Calu3 (cell line): ENCODE data around the gene USP2. TPM values are rescaled to one million over a fixed set of nuclear protein-coding genes. Genes with fewer than 3 reads are reported as not detected.

Experiments used
- BruUV-seq: library from RNA; stranded (reverse); fragments of 400-500 nt; replicated peaks from 2 replicates; lab custom pipeline; 2021; lab: Mats Ljungman, UMichigan
- CTCF ChIA-PET: fragments of 300-600 bp; sonication (Branson Sonifier 250); formaldehyde crosslinking; loops from one replicate; lab custom pipeline; 2022; ENCODE audit warnings: antibody characterized with exemption; lab: Charles Lee
- DNase-seq: peaks from one replicate; pipeline ENCODE4 v3.0.0; 2022
- H3K27ac Mint-ChIP-seq: one replicate; pipeline ENCODE4 v1.8.0; 2022; ENCODE audit warnings: mixed read lengths; ENCODE audit not compliant: unreplicated experiment
- H3K27me3 Mint-ChIP-seq: one replicate; pipeline ENCODE4 v1.8.0; 2022; ENCODE audit warnings: mixed read lengths; ENCODE audit not compliant: unreplicated experiment
- H3K36me3 Mint-ChIP-seq: one replicate; pipeline ENCODE4 v1.8.0; 2022; ENCODE audit warnings: mild to moderate bottlenecking, moderate library complexity, mixed read lengths; ENCODE audit not compliant: insufficient read depth, unreplicated experiment
- H3K4me1 Mint-ChIP-seq: one replicate; pipeline ENCODE4 v1.8.0; 2022; ENCODE audit warnings: mild to moderate bottlenecking, low read depth, mixed read lengths; ENCODE audit not compliant: unreplicated experiment
- H3K4me3 Mint-ChIP-seq: one replicate; pipeline ENCODE4 v1.8.0; 2022; ENCODE audit warnings: mild to moderate bottlenecking, low read depth, moderate library complexity, mixed read lengths; ENCODE audit not compliant: unreplicated experiment
- H3K9me3 Mint-ChIP-seq: one replicate; pipeline ENCODE4 v1.8.0; 2022; ENCODE audit warnings: low read depth, mixed read lengths; ENCODE audit not compliant: unreplicated experiment
- CTCF ChIP-seq: fragments of 200-600 bp; IDR thresholded peaks from one replicate; pipeline ENCODE4 v1.8.0; 2022; ENCODE audit warnings: antibody characterized with exemption; ENCODE audit not compliant: unreplicated experiment
- intact Hi-C: fragments of 100-400 bp; cut with micrococcal nuclease; formaldehyde crosslinking; loops from one replicate; pipeline ENCODE4 v1.10.0; 2022; ENCODE audit not compliant: unreplicated experiment
- total RNA-seq: library from RNA; stranded (reverse); gene quantifications from 2 replicates; pipeline ENCODE4 v1.2.3, GENCODE V29; 2022

Gene USP2
- total RNA-seq, 1 experiment from 2014 or later = 1.1 TPM

GRCh38 chr11:119309411-119309810 is 72.1 kb downstream of the USP2 start:
- H3K27ac Mint-ChIP-seq = no peak overlapping the region
- CTCF ChIA-PET = no interaction called here
- no peak overlapping the region for H3K4me3 Mint-ChIP-seq
- no peak for TF ChIP-seq CTCF
- H3K4me1 Mint-ChIP-seq = no peaks in the 10 kb centered on the region
- no TSS peak for BruUV-seq
- intact Hi-C loops = no loop called here
- H3K27me3 Mint-ChIP-seq = no peaks in the 10 kb centered on the region
- H3K36me3 Mint-ChIP-seq = no peaks in the 10 kb centered on the region
- no peak for DNase-seq
- no peaks in the 10 kb centered on the region for H3K9me3 Mint-ChIP-seq

GRCh38 chr11:119307974-119308373 is 73.5 kb downstream of the USP2 start:
- Mint-ChIP-seq H3K9me3 (no peaks in the 10 kb centered on the region), H3K36me3 (no peaks in the 10 kb centered on the region), H3K4me1 (no peaks in the 10 kb centered on the region), H3K27ac (no peak overlapping the region), H3K4me3 (no peak overlapping the region), H3K27me3 (no peaks in the 10 kb centered on the region)
- BruUV-seq = no TSS peak
- DNase-seq = no peak
- CTCF ChIA-PET = no interaction called here
- intact Hi-C loops = no loop called here
- no peak for TF ChIP-seq CTCF

GRCh38 chr11:119307219-119307618 is 74.3 kb downstream of the USP2 start:
- no peak overlapping the region for H3K27ac Mint-ChIP-seq

GRCh38 chr11:119306373-119306890 is 75.1 kb downstream of the USP2 start:
- H3K36me3 Mint-ChIP-seq = peaks cover 5% of the 10 kb centered on the region
- CTCF ChIA-PET = no interaction called here
- BruUV-seq = no TSS peak
- no peak for TF ChIP-seq CTCF
- H3K27ac Mint-ChIP-seq = no peak overlapping the region
- H3K4me1 Mint-ChIP-seq = no peaks in the 10 kb centered on the region
- no peak for DNase-seq
- H3K27me3 Mint-ChIP-seq = no peaks in the 10 kb centered on the region
- H3K9me3 Mint-ChIP-seq = no peaks in the 10 kb centered on the region
- intact Hi-C loops = no loop called here
- H3K4me3 Mint-ChIP-seq = no peak overlapping the region

More at GRCh38 chr11:119307219-119307618, 74.3 kb downstream of the USP2 start:
- no TSS peak for BruUV-seq
- CTCF ChIA-PET = no interaction called here
- Mint-ChIP-seq H3K36me3 (peaks cover 5% of the 10 kb centered on the region), H3K9me3 (no peaks in the 10 kb centered on the region), H3K27me3 (no peaks in the 10 kb centered on the region), H3K4me3 (no peak overlapping the region), H3K4me1 (no peaks in the 10 kb centered on the region)
- intact Hi-C loops = no loop called here
- DNase-seq = no peak
- no peak for TF ChIP-seq CTCF
